IMR-90 (cell line): Measurements from ENCODE around the gene CITED4. TPM values are rescaled to one million over a fixed set of nuclear protein-coding genes. Genes with fewer than 3 reads are reported as not detected.

ENCODE experiments used
- ATAC-seq: fragments of 200-7000 bp; cut with Tn5 transposase; 2 replicates; pipeline ENCODE4 v1.9.1; 2020; ENCODE audit warnings: low read depth, mild to moderate bottlenecking, moderate library complexity
- BruUV-seq: library from RNA; stranded (reverse); fragments of 400-500 nt; replicated peaks from 2 replicates; lab custom pipeline; 2021; lab: Mats Ljungman, UMichigan
- CTCF ChIA-PET: fragments of 300-600 bp; formaldehyde crosslinking; extraction: SDS; loops from one replicate; lab custom pipeline; 2021; ENCODE audit warnings: antibody characterized with exemption; lab: Yijun Ruan, JAX
- POLR2A ChIA-PET: fragments of 300-600 bp; sonication (Branson Sonifier 250); formaldehyde crosslinking; loops from one replicate; lab custom pipeline; 2022; ENCODE audit warnings: antibody characterized with exemption; ENCODE audit not compliant: unreplicated experiment; lab: Charles Lee
- DNase-seq: peaks from one replicate; pipeline ENCODE4 v3.0.0; 2013
- H2AFZ ChIP-seq: replicated peaks from 2 replicates; pipeline ENCODE3; 2013; ENCODE audit warnings: low read length, mild to moderate bottlenecking; ENCODE audit not compliant: poor library complexity
- H2AK5ac ChIP-seq: 2 replicates; pipeline ENCODE4 v1.6.1; 2013; ENCODE audit warnings: low read depth, low read length, inconsistent platforms
- H2AK9ac ChIP-seq: replicated peaks from 2 replicates; pipeline ENCODE3; 2013; ENCODE audit warnings: mild to moderate bottlenecking, low read depth, low read length, moderate library complexity; ENCODE audit not compliant: poor library complexity
- H2BK120ac ChIP-seq: 2 replicates; pipeline ENCODE4 v1.6.1; 2013; ENCODE audit warnings: low read depth, low read length, inconsistent platforms
- H2BK15ac ChIP-seq: 3 replicates; pipeline ENCODE4 v1.6.1; 2013; ENCODE audit warnings: low read depth, low read length, inconsistent platforms
- H2BK20ac ChIP-seq: 2 replicates; pipeline ENCODE4 v1.6.1; 2013; ENCODE audit warnings: low read depth, mild to moderate bottlenecking, inconsistent platforms, low read length, moderate library complexity
- H2BK5ac ChIP-seq: 2 replicates; pipeline ENCODE4 v1.6.1; 2013; ENCODE audit warnings: mild to moderate bottlenecking, low read depth, low read length, inconsistent platforms; ENCODE audit not compliant: poor library complexity, severe bottlenecking
- H3K14ac ChIP-seq: replicated peaks from 2 replicates; pipeline ENCODE4 v1.6.1; 2013; ENCODE audit warnings: low read depth, low read length, inconsistent platforms
- H3K18ac ChIP-seq: 2 replicates; pipeline ENCODE4 v1.6.1; 2013; ENCODE audit warnings: low read depth, low read length, control low read depth
- H3K23ac ChIP-seq: 2 replicates; pipeline ENCODE4 v1.6.1; 2013; ENCODE audit warnings: low read depth, low read length, inconsistent platforms
- H3K27ac ChIP-seq: 2 replicates; pipeline ENCODE4 v1.5.1; 2013; ENCODE audit warnings: mild to moderate bottlenecking, control low read depth, low read length; ENCODE audit not compliant: insufficient read depth
- H3K27me3 ChIP-seq: 2 replicates; pipeline ENCODE4 v1.6.1; 2013; ENCODE audit warnings: low read length; ENCODE audit not compliant: control insufficient read depth, insufficient read depth
- H3K36me3 ChIP-seq: 2 replicates; pipeline ENCODE4 v1.6.1; 2013; ENCODE audit warnings: low read length, mixed read lengths; ENCODE audit not compliant: control insufficient read depth, insufficient read depth
- H3K4ac ChIP-seq: 2 replicates; pipeline ENCODE4 v1.6.1; 2013; ENCODE audit warnings: low read depth, low read length, inconsistent platforms
- H3K4me1 ChIP-seq: 2 replicates; pipeline ENCODE4 v1.6.1; 2013; ENCODE audit warnings: low read length, mixed read lengths; ENCODE audit not compliant: control insufficient read depth, insufficient read depth
- H3K4me2 ChIP-seq: 2 replicates; pipeline ENCODE4 v1.6.1; 2013; ENCODE audit warnings: low read depth, mild to moderate bottlenecking, control low read depth, low read length, moderate library complexity
- H3K4me3 ChIP-seq: 2 replicates; pipeline ENCODE4 v1.5.1; 2013; ENCODE audit warnings: low read depth, mild to moderate bottlenecking, control low read depth, low read length, moderate library complexity; ENCODE audit not compliant: insufficient read depth
- H3K56ac ChIP-seq: 2 replicates; pipeline ENCODE4 v1.6.1; 2013; ENCODE audit warnings: low read length, inconsistent platforms; ENCODE audit not compliant: insufficient read depth; ENCODE audit errors: extremely low read depth
- H3K79me1 ChIP-seq, 2 experiments: 2 replicates each; pipeline ENCODE4 v1.6.1; 2013; ENCODE audit warnings: low read length in 2 of 2, inconsistent platforms in 1 of 2, low read depth in 1 of 2
- H3K9ac ChIP-seq: 2 replicates; pipeline ENCODE4 v1.6.1; 2013; ENCODE audit warnings: low read depth, low read length, control low read depth
- H3K9me1 ChIP-seq: 2 replicates; pipeline ENCODE4 v1.6.1; 2013; ENCODE audit warnings: low read length, inconsistent platforms; ENCODE audit not compliant: insufficient read depth
- H3K9me3 ChIP-seq: 2 replicates; pipeline ENCODE4 v1.6.1; 2013; ENCODE audit warnings: low read length; ENCODE audit not compliant: control insufficient read depth, insufficient read depth
- H4K20me1 ChIP-seq: 2 replicates; pipeline ENCODE4 v1.6.1; 2013; ENCODE audit warnings: low read length, inconsistent platforms; ENCODE audit not compliant: insufficient read depth
- H4K5ac ChIP-seq: 2 replicates; pipeline ENCODE4 v1.6.1; 2013; ENCODE audit warnings: mild to moderate bottlenecking, low read depth, low read length, control low read depth
- H4K8ac ChIP-seq, 2 experiments: 2 replicates each; pipeline ENCODE4 v1.6.1; 2013; ENCODE audit warnings: low read depth in 2 of 2, low read length in 2 of 2, control low read depth in 1 of 2, inconsistent platforms in 1 of 2
- H4K91ac ChIP-seq: 2 replicates; pipeline ENCODE4 v1.6.1; 2013; ENCODE audit warnings: low read depth, low read length, inconsistent platforms; ENCODE audit not compliant: insufficient read depth
- MAFK ChIP-seq: IDR thresholded peaks from 2 replicates; pipeline ENCODE4 v1.6.1; 2012; ENCODE audit warnings: low read depth, low read length, improper control_type of control experiment
- USF2 ChIP-seq: fragments of 150-350 bp; IDR thresholded peaks from 2 replicates; pipeline ENCODE4 v1.6.1; 2017; ENCODE audit warnings: mild to moderate bottlenecking, antibody characterized with exemption, low read length, low read depth
- WGBS, 2 experiments: methylation state at CpG; one replicate each; pipeline versions ENCODE4 v1.1.5 to v1.1.7; 2013; ENCODE audit warnings: missing lambda C conversion rate in 2 of 2; ENCODE audit not compliant: insufficient read length in 1 of 2; ENCODE audit errors: extremely low coverage in 2 of 2; 5-methylcytosine and 5-hydroxymethylcytosine counted together
- dilution Hi-C: fragments of 300-500 bp; cut with HindIII; formaldehyde crosslinking; loops from one replicate; pipeline ENCODE4 v1.14.3; 2018; ENCODE audit warnings: low sequenced_read_pairs; ENCODE audit not compliant: unreplicated experiment
- in situ Hi-C: fragments of 300-500 bp; cut with MboI; formaldehyde crosslinking; loops from 3 replicates; pipeline ENCODE4 v1.14.3; 2019; ENCODE audit warnings: low sequenced_read_pairs, inconsistent platforms, mixed read lengths
- intact Hi-C: fragments of 100-400 bp; cut with micrococcal nuclease; formaldehyde crosslinking; loops from 2 replicates; pipeline ENCODE4 v1.10.0; 2022
- polyA plus RNA-seq, 3 experiments: library from polyadenylated mRNA; depleted of rRNA; stranded (reverse); fragments of >200 nt; gene quantifications; 2 replicates each; pipeline ENCODE4 v1.2.3, GENCODE V29; 2012; ENCODE audit warnings: low replicate concordance in 1 of 3
- total RNA-seq: library from RNA; depleted of rRNA; stranded (reverse); fragments of >200 nt; gene quantifications from 2 replicates; pipeline ENCODE4 v1.2.3, GENCODE V29; 2012

CITED4 gene
- total and polyA plus RNA-seq, 2 of the 4 experiments (the other 2 are of a cell fraction): under 0.01 to 1.6 TPM

- Histone ChIP-seq H3K23ac (no peak overlapping the region), H3K18ac (no peak overlapping the region), H2AFZ (peak overlapping the region; percentile 16), H2AK5ac (no peak overlapping the region), H2BK20ac (no peak overlapping the region), H3K27ac (no peak overlapping the region), H4K5ac (no peak overlapping the region), H3K9me3 (no peaks in the 10 kb centered on the region), H4K91ac (no peak overlapping the region), H2BK5ac (no peak overlapping the region), H3K4ac (no peak overlapping the region), H2BK120ac (no peak overlapping the region), H3K9me1 (no peaks in the 10 kb centered on the region), H3K14ac (peak overlapping the region; percentile 8; the same call in 1 of the 2 replicates), H3K9ac (no peak overlapping the region), H3K56ac (no peak overlapping the region), H2AK9ac (no peak overlapping the region), H3K79me1 (no peaks in the 10 kb centered on the region), H3K4me3 (no peak overlapping the region), H4K20me1 (no peaks in the 10 kb centered on the region), H3K27me3 (peaks cover 13% of the 10 kb centered on the region; the same call in 1 of the 2 replicates), H2BK15ac (no peak overlapping the region), H3K4me2 (no peak overlapping the region), H4K8ac (no peak overlapping the region), H3K4me1 (no peaks in the 10 kb centered on the region), H3K36me3 (no peaks in the 10 kb centered on the region)
- no TSS peak for BruUV-seq
- dilution Hi-C loops: no loop called here
- in situ Hi-C loops: no loop called here
- ChIA-PET POLR2A (no interaction called here), CTCF (interaction anchor here (1.3 kb wide), 1 partner anchor 14 kb away, joined by 3 read pairs; no protein-coding TSS in a partner anchor)
- TF ChIP-seq MAFK (no peak), USF2 (no peak)
- ATAC-seq: no peak
- intact Hi-C loops: no loop called here
- WGBS, 2 experiments: no CpG with 5 or more reads among the region's 1 CpG
- no peak for DNase-seq
Observed at GRCh38 chr1:40887012-40887378, 24.8 kb upstream of the CITED4 start.
